Epithelial cell of proximal tubule (primary cell): ENCODE measurements around the gene P3R3URF. TPM values are rescaled to one million over a fixed set of nuclear protein-coding genes. Genes with fewer than 3 reads are reported as not detected.

Source experiments
- DNase-seq: peaks from one replicate; pipeline ENCODE4 v3.0.0-alpha.2; 2011; ENCODE audit warnings: low read depth
- H3K4me3 ChIP-seq: 2 replicates; pipeline ENCODE4 v1.5.1; 2011; ENCODE audit warnings: low read depth, mild to moderate bottlenecking, low read length
- total RNA-seq: library from RNA; depleted of rRNA; stranded (reverse); fragments of >200 nt; gene quantifications from 2 replicates; pipeline ENCODE4 v1.2.3, GENCODE V29; 2015
- TF ChIP-seq, protein P1 (sequence below): conservative IDR thresholded peaks from 2 replicates; pipeline ENCODE4 v1.5.1; 2012; ENCODE audit warnings: low read depth, mild to moderate bottlenecking, low read length

P3R3URF gene
- total RNA-seq, 1 donor from 2014 or later: not detected

GRCh38 chr1:46218443-46218842 is 42.2 kb upstream of the P3R3URF start:
- no peak for DNase-seq
- TF ChIP-seq, protein P1, sequence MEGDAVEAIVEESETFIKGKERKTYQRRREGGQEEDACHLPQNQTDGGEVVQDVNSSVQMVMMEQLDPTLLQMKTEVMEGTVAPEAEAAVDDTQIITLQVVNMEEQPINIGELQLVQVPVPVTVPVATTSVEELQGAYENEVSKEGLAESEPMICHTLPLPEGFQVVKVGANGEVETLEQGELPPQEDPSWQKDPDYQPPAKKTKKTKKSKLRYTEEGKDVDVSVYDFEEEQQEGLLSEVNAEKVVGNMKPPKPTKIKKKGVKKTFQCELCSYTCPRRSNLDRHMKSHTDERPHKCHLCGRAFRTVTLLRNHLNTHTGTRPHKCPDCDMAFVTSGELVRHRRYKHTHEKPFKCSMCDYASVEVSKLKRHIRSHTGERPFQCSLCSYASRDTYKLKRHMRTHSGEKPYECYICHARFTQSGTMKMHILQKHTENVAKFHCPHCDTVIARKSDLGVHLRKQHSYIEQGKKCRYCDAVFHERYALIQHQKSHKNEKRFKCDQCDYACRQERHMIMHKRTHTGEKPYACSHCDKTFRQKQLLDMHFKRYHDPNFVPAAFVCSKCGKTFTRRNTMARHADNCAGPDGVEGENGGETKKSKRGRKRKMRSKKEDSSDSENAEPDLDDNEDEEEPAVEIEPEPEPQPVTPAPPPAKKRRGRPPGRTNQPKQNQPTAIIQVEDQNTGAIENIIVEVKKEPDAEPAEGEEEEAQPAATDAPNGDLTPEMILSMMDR: no peak
- H3K4me3 ChIP-seq: no peak overlapping the region

DNA sequence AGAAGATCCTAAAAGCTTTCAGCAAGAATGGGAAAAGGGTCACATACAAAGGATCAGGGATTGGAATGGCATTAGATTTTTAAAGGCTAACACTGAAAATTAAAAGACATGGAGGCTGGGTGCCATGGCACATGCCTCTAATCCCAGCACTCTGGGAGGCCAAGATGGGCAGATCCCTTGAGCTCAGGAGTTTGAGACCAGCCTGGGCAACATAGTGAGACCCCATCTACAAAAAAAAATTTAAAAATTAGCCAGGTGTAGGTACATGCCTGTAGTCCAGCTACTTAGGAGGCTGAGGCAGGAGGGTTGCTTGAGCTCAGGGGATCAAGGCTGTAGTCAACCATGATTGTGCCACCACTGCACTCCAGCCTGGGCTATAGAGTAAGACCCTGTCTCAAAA is 39.2 kb upstream of the P3R3URF start:
- DNase-seq: no peak
- TF ChIP-seq, protein P1: no peak
- H3K4me3 ChIP-seq: no peak overlapping the region

DNA sequence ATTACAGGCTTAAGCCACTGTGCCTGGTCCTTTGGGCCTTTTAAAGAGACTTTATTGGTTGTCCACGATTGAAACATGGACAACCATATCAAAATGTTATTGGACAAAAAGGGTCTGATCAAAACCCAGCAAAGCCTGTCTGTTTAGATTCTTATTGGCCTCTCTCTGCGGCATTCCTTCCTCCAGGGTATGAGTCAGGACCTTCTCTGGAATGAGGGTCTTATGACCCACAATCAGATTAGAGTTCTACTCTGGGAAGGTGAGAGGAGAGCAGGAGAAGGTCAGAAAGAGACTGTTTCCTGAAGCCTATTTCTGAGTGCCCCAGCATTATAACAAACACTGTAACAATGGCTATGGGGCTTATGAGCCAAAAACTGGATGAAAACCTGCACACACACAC is 34.8 kb upstream of the P3R3URF start:
- H3K4me3 ChIP-seq: no peak overlapping the region
- TF ChIP-seq, protein P1: no peak
- no peak for DNase-seq

DNA sequence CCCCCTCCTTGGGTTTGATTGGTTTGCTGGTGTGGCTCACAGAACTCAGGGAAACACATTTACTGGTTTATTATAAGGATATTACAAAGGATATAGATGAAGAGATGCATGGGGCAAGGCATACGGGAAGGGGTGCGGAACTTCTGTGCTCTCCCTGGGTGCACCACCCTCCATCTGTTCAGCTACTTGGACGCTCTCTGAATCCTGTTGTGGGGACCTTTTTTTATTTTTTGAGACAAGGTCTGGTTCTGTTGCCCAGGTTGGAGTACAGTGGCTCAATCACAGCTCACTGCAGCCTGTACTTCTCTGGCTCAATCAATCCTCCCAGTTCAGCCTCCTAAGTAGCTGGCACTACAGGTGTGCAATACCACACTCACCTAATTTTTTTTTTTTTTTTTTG is 34.3 kb upstream of the P3R3URF start:
- DNase-seq: no peak

GRCh38 chr1:46206399-46206798 is 30.1 kb upstream of the P3R3URF start:
- no peak overlapping the region for H3K4me3 ChIP-seq
- TF ChIP-seq, protein P1: no peak
- no peak for DNase-seq

More for the DNA sequence above, 34.3 kb upstream of the P3R3URF start:
- no peak overlapping the region for H3K4me3 ChIP-seq
- TF ChIP-seq, protein P1: no peak

DNA sequence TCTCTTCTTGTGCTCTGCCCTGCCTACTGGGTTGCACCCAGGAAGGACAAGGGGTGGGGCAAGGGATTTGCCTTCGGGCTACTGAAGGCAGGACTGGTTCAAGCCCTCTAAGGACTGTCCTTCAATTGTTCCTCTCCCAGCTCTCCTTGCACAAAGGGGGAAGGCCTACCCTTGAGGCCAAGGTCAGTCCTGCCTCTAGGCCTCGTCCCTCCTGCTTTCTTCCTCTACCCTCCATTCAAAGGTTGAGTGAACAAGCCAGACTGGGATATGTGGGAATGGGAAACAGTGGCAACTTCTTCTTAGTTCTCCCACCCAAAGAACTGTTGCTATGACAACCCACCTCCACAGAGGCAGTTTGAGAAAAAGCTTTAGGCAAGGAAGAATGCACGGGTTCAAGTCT is 29.5 kb upstream of the P3R3URF start:
- TF ChIP-seq, protein P1: no peak
- H3K4me3 ChIP-seq: peak overlapping the region; percentile 6
- DNase-seq: no peak

GRCh38 chr1:46205141-46205540 is 28.9 kb upstream of the P3R3URF start:
- no peak for DNase-seq
- H3K4me3 ChIP-seq: no peak overlapping the region
- TF ChIP-seq, protein P1: no peak
